H1 (cell line): Measurements from ENCODE around the gene PCDH9. TPM values are rescaled to one million over a fixed set of nuclear protein-coding genes. Genes with fewer than 3 reads are reported as not detected.

Source experiments
- CTCF ChIA-PET: fragments of 300-600 bp; sonication (Branson Sonifier 250); formaldehyde crosslinking; loops from one replicate; lab custom pipeline; 2021; ENCODE audit not compliant: partially characterized antibody; lab: Charles Lee
- POLR2A ChIA-PET: fragments of 300-600 bp; sonication (Branson Sonifier 250); formaldehyde crosslinking; loops from one replicate; lab custom pipeline; 2021; ENCODE audit warnings: inconsistent platforms; ENCODE audit not compliant: partially characterized antibody; lab: Charles Lee
- DNase-seq, 2 experiments: peaks; one replicate each; pipeline versions ENCODE4 v3.0.0 to v3.0.0-alpha.2; 2010 to 2022; ENCODE audit warnings: low spot score in 2 of 2, low read depth in 1 of 2, mixed read lengths in 1 of 2
- FAIRE-seq: peaks from 2 replicates; lab custom pipeline; 2011; peaks lifted over from hg19 to GRCh38; lab: Jason Lieb, UNC
- H2AFZ ChIP-seq: 2 replicates; pipeline ENCODE4 v1.8.1; 2012; ENCODE audit warnings: low read length, inconsistent platforms
- H2AK5ac ChIP-seq: 2 replicates; pipeline ENCODE4 v1.6.1; 2013; ENCODE audit warnings: low read depth, low read length
- H2BK120ac ChIP-seq: replicated peaks from 2 replicates; pipeline ENCODE3; 2013; ENCODE audit warnings: low read depth, low read length, inconsistent platforms
- H2BK12ac ChIP-seq: 2 replicates; pipeline ENCODE4 v1.6.1; 2013; ENCODE audit warnings: low read depth, low read length
- H2BK15ac ChIP-seq: 2 replicates; pipeline ENCODE4 v1.6.1; 2013; ENCODE audit warnings: low read length
- H2BK20ac ChIP-seq: 2 replicates; pipeline ENCODE4 v1.6.1; 2013; ENCODE audit warnings: low read length
- H2BK5ac ChIP-seq: 2 replicates; pipeline ENCODE4 v1.6.1; 2013; ENCODE audit warnings: low read depth, low read length
- H3K14ac ChIP-seq: 2 replicates; pipeline ENCODE4 v1.6.1; 2013; ENCODE audit warnings: inconsistent platforms; ENCODE audit not compliant: insufficient read length
- H3K18ac ChIP-seq: 2 replicates; pipeline ENCODE4 v1.6.1; 2013; ENCODE audit warnings: low read length; ENCODE audit errors: extremely low read depth
- H3K23ac ChIP-seq: 2 replicates; pipeline ENCODE4 v1.6.1; 2013; ENCODE audit warnings: inconsistent platforms; ENCODE audit not compliant: insufficient read length
- H3K23me2 ChIP-seq: 2 replicates; pipeline ENCODE4 v1.6.1; 2013; ENCODE audit warnings: low read depth, low read length
- H3K27ac ChIP-seq: 2 replicates; pipeline ENCODE4 v1.6.1; 2011; ENCODE audit warnings: low read depth, low read length, inconsistent platforms
- H3K27me3 ChIP-seq, 4 experiments: replicated peaks in 1 of 4; 1 replicate in 1 of 4; 2 replicates in 3 of 4; pipeline versions ENCODE4 v1.6.1 to v1.8.1; 2011 to 2013; ENCODE audit warnings: low read length in 3 of 4, mild to moderate bottlenecking in 3 of 4, inconsistent platforms in 2 of 4, mixed read lengths in 2 of 4, moderate library complexity in 1 of 4; ENCODE audit not compliant: control insufficient read depth in 3 of 4, insufficient read depth in 3 of 4; ENCODE audit errors: extremely low read depth in 1 of 4
- H3K36me3 ChIP-seq, 4 experiments: 2 replicates each; pipeline versions ENCODE4 v1.6.1 to v1.8.1; 2011 to 2013; ENCODE audit warnings: mild to moderate bottlenecking in 4 of 4, low read length in 3 of 4, moderate library complexity in 2 of 4, control low read depth in 1 of 4, inconsistent platforms in 1 of 4; ENCODE audit not compliant: insufficient read depth in 4 of 4, control insufficient read depth in 2 of 4
- H3K4ac ChIP-seq: replicated peaks from 2 replicates; pipeline ENCODE3; 2013; ENCODE audit warnings: low read length, low read depth, mixed read lengths, inconsistent platforms; ENCODE audit not compliant: insufficient read length
- H3K4me1 ChIP-seq, 4 experiments: replicated peaks in 1 of 4; 1 replicate in 1 of 4; 2 replicates in 3 of 4; pipeline versions ENCODE4 v1.6.1 to v1.8.1; 2011 to 2013; ENCODE audit warnings: low read length in 3 of 4, inconsistent platforms in 2 of 4, mixed read lengths in 1 of 4; ENCODE audit not compliant: insufficient read depth in 4 of 4, control insufficient read depth in 3 of 4
- H3K4me2 ChIP-seq, 2 experiments: 2 replicates each; pipeline versions ENCODE4 v1.6.1 to v1.8.1; 2011 to 2013; ENCODE audit warnings: low read depth in 2 of 2, low read length in 2 of 2, control low read depth in 1 of 2, inconsistent platforms in 1 of 2, mild to moderate bottlenecking in 1 of 2; ENCODE audit not compliant: insufficient read depth in 1 of 2
- H3K4me3 ChIP-seq, 4 experiments: fragments of 200-600, 300-600 bp in 1 of 4; sonication (generic), shearing (Covaris generic), sonication (Bioruptor Twin) in 1 of 4; 2 replicates each; pipeline versions ENCODE4 v1.5.1 to v1.8.1; 2011 to 2016; ENCODE audit warnings: low read length in 4 of 4, low read depth in 3 of 4, control low read depth in 2 of 4, inconsistent platforms in 2 of 4, mild to moderate bottlenecking in 2 of 4, mixed read lengths in 1 of 4, moderate library complexity in 1 of 4; ENCODE audit not compliant: insufficient read depth in 2 of 4; ENCODE audit errors: extremely low read depth in 1 of 4
- H3K56ac ChIP-seq: replicated peaks from 2 replicates; pipeline ENCODE3; 2013; ENCODE audit warnings: low read depth, mild to moderate bottlenecking, mixed read lengths, low read length, inconsistent platforms; ENCODE audit not compliant: insufficient read length
- H3K79me1 ChIP-seq: 2 replicates; pipeline ENCODE4 v1.6.1; 2013; ENCODE audit warnings: low read depth, low read length, control low read depth
- H3K79me2 ChIP-seq, 2 experiments: 2 replicates each; pipeline versions ENCODE4 v1.6.1 to v1.8.1; 2012 to 2013; ENCODE audit warnings: low read length in 2 of 2, mild to moderate bottlenecking in 2 of 2, inconsistent platforms in 1 of 2; ENCODE audit not compliant: insufficient read depth in 2 of 2, control insufficient read depth in 1 of 2
- H3K9ac ChIP-seq, 4 experiments: replicated peaks in 1 of 4; 1 replicate in 1 of 4; 2 replicates in 3 of 4; pipeline versions ENCODE4 v1.6.1 to v1.8.1; 2011 to 2013; ENCODE audit warnings: low read depth in 3 of 4, low read length in 3 of 4, control low read depth in 2 of 4, mild to moderate bottlenecking in 2 of 4, moderate library complexity in 2 of 4, inconsistent platforms in 1 of 4; ENCODE audit errors: extremely low read depth in 1 of 4
- H3K9me3 ChIP-seq, 2 experiments: 2 replicates each; pipeline versions ENCODE4 v1.6.1 to v1.8.1; 2012 to 2013; ENCODE audit warnings: mild to moderate bottlenecking in 2 of 2, moderate library complexity in 2 of 2, control low read depth in 1 of 2, inconsistent platforms in 1 of 2, low read depth in 1 of 2, low read length in 1 of 2, mixed read lengths in 1 of 2; ENCODE audit not compliant: insufficient read depth in 2 of 2
- H4K20me1 ChIP-seq, 2 experiments: replicated peaks in 1 of 2; 2 replicates each; pipeline versions ENCODE3 to v1.8.1; 2011 to 2013; ENCODE audit warnings: inconsistent platforms in 2 of 2, low read length in 2 of 2, mild to moderate bottlenecking in 1 of 2; ENCODE audit not compliant: insufficient read depth in 2 of 2, control insufficient read depth in 1 of 2
- H4K5ac ChIP-seq: 2 replicates; pipeline ENCODE4 v1.6.1; 2013; ENCODE audit warnings: low read length, low read depth, mixed read lengths, inconsistent platforms; ENCODE audit not compliant: insufficient read length
- H4K8ac ChIP-seq: 2 replicates; pipeline ENCODE4 v1.8.0; 2013; ENCODE audit warnings: mild to moderate bottlenecking, moderate library complexity, low read length, inconsistent platforms; ENCODE audit not compliant: insufficient read depth; ENCODE audit errors: extremely low read depth
- H4K91ac ChIP-seq: replicated peaks from 2 replicates; pipeline ENCODE3; 2013; ENCODE audit warnings: low read length, mixed read lengths, inconsistent platforms; ENCODE audit not compliant: insufficient read length
- CHD1 ChIP-seq: IDR thresholded peaks from 2 replicates; pipeline ENCODE4 v1.6.1; 2012; ENCODE audit warnings: low read depth, low read length, improper control_type of control experiment
- WGBS, 2 experiments: shearing (Covaris generic) in 1 of 2; methylation state at CpG; one replicate each; pipeline versions ENCODE4 v1.1.6 to v1.1.7; 2013 to 2015; ENCODE audit warnings: low lambda C conversion rate in 2 of 2, mixed read lengths in 2 of 2, inconsistent platforms in 1 of 2, low coverage in 1 of 2, missing lambda C conversion rate in 1 of 2; ENCODE audit not compliant: insufficient replicate concordance in 2 of 2, insufficient coverage in 1 of 2, insufficient read length in 1 of 2; ENCODE audit errors: extremely low coverage in 1 of 2, missing lambda C conversion rate in 1 of 2; 5-methylcytosine and 5-hydroxymethylcytosine counted together
- polyA plus RNA-seq, 7 experiments: library from polyadenylated mRNA; depleted of rRNA in 3 of 7; stranded (reverse) in 5 of 7; unstranded in 2 of 7; fragments of >200 nt in 5 of 7; fragments of 200-250 nt in 2 of 7; gene quantifications; 1 replicate in 5 of 7; 2 replicates in 1 of 7; 4 replicates in 1 of 7; pipeline versions ENCODE4 v1.2.1 to v1.2.3, GENCODE V29; 2011 to 2013; ENCODE audit warnings: missing spikeins in 2 of 7, mixed read lengths in 2 of 7
- total RNA-seq: library from RNA; stranded (reverse); fragmentation: NEBNext Ultra II Directional; extraction: Animal tissue kit (Norgen Biotek cat#: 25700); gene quantifications from 2 replicates; pipeline ENCODE4 v1.2.1, GENCODE V29; 2021

Gene PCDH9
- total and polyA plus RNA-seq, 2 of the 8 experiments (the other 6 are each of a cell fraction or from before 2014, with no cell fraction given), result 0.12 to 0.60 TPM

DNA sequence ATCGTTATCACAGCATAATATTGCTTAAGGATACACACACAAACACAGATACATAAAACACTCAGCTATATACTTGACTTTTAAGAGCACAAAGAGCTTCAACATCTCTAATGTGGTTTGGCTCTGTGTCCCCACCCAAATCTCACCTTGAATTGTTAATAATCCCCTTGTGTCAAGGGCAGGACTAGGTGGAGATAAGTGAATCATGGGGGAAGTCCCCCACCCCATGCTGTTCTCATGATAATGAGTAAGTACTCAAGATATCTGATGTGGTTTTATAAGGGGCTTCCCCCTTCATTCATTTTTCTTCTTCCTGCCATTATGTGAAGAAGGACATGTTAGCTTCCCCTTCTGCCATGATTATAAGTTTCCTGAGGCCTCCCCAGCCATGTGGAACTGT, 481.4 kb downstream of the PCDH9 start:
- POLR2A ChIA-PET, result no interaction called here
- H2BK120ac ChIP-seq, result no peak overlapping the region
- H4K5ac ChIP-seq, result no peak overlapping the region
- CTCF ChIA-PET, result no interaction called here
- no peak overlapping the region for H2BK5ac ChIP-seq
- H3K36me3 ChIP-seq, result no peaks in the 10 kb centered on the region
- no peaks in the 10 kb centered on the region for H4K20me1 ChIP-seq
- no peak overlapping the region for H4K8ac ChIP-seq
- no peak overlapping the region for H3K4ac ChIP-seq
- no peak for FAIRE-seq
- no peaks in the 10 kb centered on the region for H3K79me1 ChIP-seq
- H3K27me3 ChIP-seq, result no peaks in the 10 kb centered on the region
- no peaks in the 10 kb centered on the region for H3K9me3 ChIP-seq
- H3K9ac ChIP-seq, result no peak overlapping the region
- H2AFZ ChIP-seq, result no peak overlapping the region
- H3K14ac ChIP-seq, result no peak overlapping the region
- H3K27ac ChIP-seq, result no peak overlapping the region
- no peak overlapping the region for H3K18ac ChIP-seq
- H2AK5ac ChIP-seq, result no peak overlapping the region
- WGBS, 2 experiments, result 100% methylated on average over 1 of the region's 1 CpG; no CpG with 5 or more reads in 1 of the 2 experiments
- H3K23ac ChIP-seq, result no peak overlapping the region
- H3K23me2 ChIP-seq, result no peaks in the 10 kb centered on the region
- H3K56ac ChIP-seq, result no peak overlapping the region
- no peak for TF ChIP-seq CHD1
- no peak overlapping the region for H2BK15ac ChIP-seq
- no peaks in the 10 kb centered on the region for H3K79me2 ChIP-seq
- no peak overlapping the region for H4K91ac ChIP-seq
- no peak for DNase-seq
- no peak overlapping the region for H2BK12ac ChIP-seq
- no peak overlapping the region for H2BK20ac ChIP-seq
- no peak overlapping the region for H3K4me2 ChIP-seq
- H3K4me1 ChIP-seq, result no peaks in the 10 kb centered on the region
- no peak overlapping the region for H3K4me3 ChIP-seq
